HG03432 (cell line): ENCODE measurements around the gene PEAK3.

ENCODE experiments used
- ATAC-seq: cut with Tn5 transposase; IDR thresholded peaks from one replicate; pipeline ENCODE4 v1.9.1; 2021; ENCODE audit warnings: mild to moderate bottlenecking, moderate library complexity; ENCODE audit not compliant: unreplicated experiment

PEAK3 gene

GRCh38 chr19:2271234-2272103, 10.5 kb downstream of the PEAK3 start:
- no peak for ATAC-seq

GRCh38 chr19:2270423-2271233, 11.3 kb downstream of the PEAK3 start:
- no peak for ATAC-seq

GRCh38 chr19:2270157-2270422, 11.9 kb downstream of the PEAK3 start:
- no peak for ATAC-seq

GRCh38 chr19:2269244-2270156, 12.5 kb downstream of the PEAK3 start:
- peak; percentile 62 for ATAC-seq

- ATAC-seq: no peak
These were observed 13.1 kb downstream of the PEAK3 start for GRCh38 chr19:2268861-2269243.

GRCh38 chr19:2268480-2268830, 13.5 kb downstream of the PEAK3 start:
- ATAC-seq: no peak

GRCh38 chr19:2266183-2266993, 15.6 kb downstream of the PEAK3 start:
- ATAC-seq: no peak

- ATAC-seq: no peak
These were observed 20.4 kb downstream of the PEAK3 start for GRCh38 chr19:2261438-2262172.

- no peak for ATAC-seq
These were observed 21.6 kb downstream of the PEAK3 start for GRCh38 chr19:2260341-2260805.

- ATAC-seq: no peak
These were observed 22.6 kb downstream of the PEAK3 start for GRCh38 chr19:2259336-2259735.

GRCh38 chr19:2255982-2256685, 25.8 kb downstream of the PEAK3 start, which contains the start of gene JSRP1:
TSS of gene JSRP1 (minus strand) at chr19:2256417. CDS start at chr19:2255314, 1,103 bp downstream.
- ATAC-seq: no peak

- no peak for ATAC-seq
These were observed 26.7 kb downstream of the PEAK3 start for GRCh38 chr19:2255112-2255845.

GRCh38 chr19:2254064-2254872, 27.7 kb downstream of the PEAK3 start:
- no peak for ATAC-seq

- no peak for ATAC-seq
These were observed 28.6 kb downstream of the PEAK3 start for GRCh38 chr19:2253106-2254063.

GRCh38 chr19:2252797-2253105, 29.2 kb downstream of the PEAK3 start:
- no peak for ATAC-seq

- ATAC-seq: no peak
These were observed 29.7 kb downstream of the PEAK3 start for GRCh38 chr19:2252055-2252796.
